BJ (cell line): Measurements from ENCODE around the gene CEP192. TPM values are rescaled to one million over a fixed set of nuclear protein-coding genes. Genes with fewer than 3 reads are reported as not detected.
A peak's percentile ranks its signal among the peaks of the same experiment; 100 is the strongest.
"Not testable (repeated sequence)": the region's sequence is repeated elsewhere in the genome, so short reads cannot be mapped to it uniquely, and the experiment has no call there.

ENCODE experiments used
- CTCF ChIA-PET: fragments of 350-600 bp; formaldehyde crosslinking; extraction: SDS; loops from one replicate; lab custom pipeline; 2021; ENCODE audit warnings: antibody characterized with exemption, inconsistent platforms; lab: Yijun Ruan, JAX
- POLR2A ChIA-PET: fragments of 300-600 bp; sonication (Branson Sonifier 250); formaldehyde crosslinking; extraction: SDS; loops from one replicate; lab custom pipeline; 2021; ENCODE audit warnings: antibody characterized with exemption; lab: Charles Lee
- DNase-seq: peaks from one replicate; pipeline ENCODE4 v3.0.0-alpha.2; 2011; ENCODE audit warnings: low read depth
- H3K27me3 ChIP-seq: 2 replicates; pipeline ENCODE4 v1.6.0; 2011; ENCODE audit warnings: low read length; ENCODE audit not compliant: control insufficient read depth, insufficient read depth
- H3K36me3 ChIP-seq: 2 replicates; pipeline ENCODE4 v1.5.1; 2011; ENCODE audit warnings: low read length; ENCODE audit not compliant: control insufficient read depth, insufficient read depth
- H3K4me3 ChIP-seq: 2 replicates; pipeline ENCODE4 v1.5.1; 2011; ENCODE audit warnings: low read depth, mild to moderate bottlenecking, control low read depth, low read length
- polyA plus RNA-seq: library from polyadenylated mRNA; depleted of rRNA; stranded (reverse); fragments of >200 nt; gene quantifications from 2 replicates; pipeline ENCODE4 v1.2.3, GENCODE V29; 2011
- TF ChIP-seq, protein P1 (sequence below): IDR thresholded peaks from 2 replicates; pipeline ENCODE4 v1.5.1; 2011; ENCODE audit warnings: low read depth, mild to moderate bottlenecking, control low read depth, inconsistent platforms, low read length, moderate library complexity; ENCODE audit not compliant: insufficient read depth

CEP192 gene
- polyA plus RNA-seq, 1 experiment = 13.3 TPM

DNA sequence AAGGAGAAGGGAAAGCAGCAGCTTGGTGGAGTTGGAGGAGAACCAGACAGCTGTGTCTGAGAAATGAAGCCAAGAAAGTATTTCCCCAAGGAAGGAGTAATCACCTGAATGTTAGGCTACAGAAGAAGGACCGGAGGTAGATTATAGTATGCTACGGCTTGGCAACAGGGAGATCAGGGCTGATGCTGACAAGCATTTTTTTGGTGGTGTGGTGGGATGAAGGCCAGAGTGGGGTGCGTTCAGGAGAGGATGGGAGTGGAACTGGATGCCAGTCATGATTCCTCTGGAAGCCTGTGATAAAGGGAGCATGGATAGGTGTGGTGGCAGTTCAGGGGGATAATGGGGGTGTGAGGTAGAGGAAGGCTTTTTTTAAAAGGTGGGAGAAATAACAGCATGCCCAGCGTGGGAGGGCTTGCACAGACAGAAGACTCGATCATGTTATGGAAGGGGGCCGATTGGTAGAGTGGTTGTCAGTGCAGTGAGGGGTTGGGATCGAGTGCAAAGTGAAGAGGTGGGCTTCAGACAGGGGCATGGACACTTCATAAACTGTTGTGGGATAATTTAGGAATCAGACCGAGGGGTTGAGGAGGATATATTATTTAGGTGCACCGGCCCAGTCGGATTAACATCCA is 5.6 kb downstream of the CEP192 start:
- Histone ChIP-seq H3K4me3 (no peak overlapping the region), H3K36me3 (peaks cover 2% of the 10 kb centered on the region; the same call in 1 of the 2 replicates), H3K27me3 (no peaks in the 10 kb centered on the region)
- ChIA-PET POLR2A (no interaction called here), CTCF (interaction anchor here (0.8 to 1.2 kb wide), 2 partner anchors 8 kb away, joined by 3 to 4 read pairs; no protein-coding TSS in a partner anchor)
- no peak for DNase-seq
- TF ChIP-seq, protein P1, sequence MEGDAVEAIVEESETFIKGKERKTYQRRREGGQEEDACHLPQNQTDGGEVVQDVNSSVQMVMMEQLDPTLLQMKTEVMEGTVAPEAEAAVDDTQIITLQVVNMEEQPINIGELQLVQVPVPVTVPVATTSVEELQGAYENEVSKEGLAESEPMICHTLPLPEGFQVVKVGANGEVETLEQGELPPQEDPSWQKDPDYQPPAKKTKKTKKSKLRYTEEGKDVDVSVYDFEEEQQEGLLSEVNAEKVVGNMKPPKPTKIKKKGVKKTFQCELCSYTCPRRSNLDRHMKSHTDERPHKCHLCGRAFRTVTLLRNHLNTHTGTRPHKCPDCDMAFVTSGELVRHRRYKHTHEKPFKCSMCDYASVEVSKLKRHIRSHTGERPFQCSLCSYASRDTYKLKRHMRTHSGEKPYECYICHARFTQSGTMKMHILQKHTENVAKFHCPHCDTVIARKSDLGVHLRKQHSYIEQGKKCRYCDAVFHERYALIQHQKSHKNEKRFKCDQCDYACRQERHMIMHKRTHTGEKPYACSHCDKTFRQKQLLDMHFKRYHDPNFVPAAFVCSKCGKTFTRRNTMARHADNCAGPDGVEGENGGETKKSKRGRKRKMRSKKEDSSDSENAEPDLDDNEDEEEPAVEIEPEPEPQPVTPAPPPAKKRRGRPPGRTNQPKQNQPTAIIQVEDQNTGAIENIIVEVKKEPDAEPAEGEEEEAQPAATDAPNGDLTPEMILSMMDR = no peak

DNA sequence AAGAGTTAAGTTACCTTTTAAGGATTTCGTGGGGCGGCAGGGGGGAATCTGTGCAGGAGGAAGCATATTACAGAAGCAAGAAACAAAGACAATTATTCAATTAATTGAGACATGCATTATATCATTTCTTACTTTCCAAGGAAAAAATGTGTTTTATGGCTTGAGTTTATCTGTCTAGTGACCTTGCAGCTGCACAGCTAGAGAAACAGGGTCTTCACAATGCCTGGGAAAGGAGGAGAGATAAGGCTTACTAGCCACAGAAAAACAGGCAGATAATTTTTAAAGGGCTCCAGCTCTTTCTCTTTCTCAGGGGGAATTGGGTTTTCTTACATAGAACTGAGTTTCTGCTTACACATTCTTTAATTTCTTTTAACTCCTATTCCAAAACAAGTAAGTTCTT is 6.2 kb downstream of the CEP192 start:
- H3K27me3 ChIP-seq, POLR2A ChIA-PET, DNase-seq, H3K36me3 ChIP-seq, H3K4me3 ChIP-seq: not testable (repeated sequence)
- CTCF ChIA-PET = interaction anchor here (1.5 kb wide), 1 partner anchor 12 kb away, joined by 3 read pairs; no protein-coding TSS in a partner anchor

GRCh38 chr18:12998332-12999060 is 7.3 kb downstream of the CEP192 start:
- Histone ChIP-seq H3K4me3 (no peak overlapping the region), H3K36me3 (peaks cover 2% of the 10 kb centered on the region; the same call in 1 of the 2 replicates), H3K27me3 (no peaks in the 10 kb centered on the region)
- no peak for DNase-seq
- TF ChIP-seq, protein P1 = no peak
- ChIA-PET POLR2A (no interaction called here), CTCF (interaction anchor here (1.0 to 2.8 kb wide), 5 partner anchors 9 to 254 kb away, joined by 3 to 14 read pairs (median 3); no protein-coding TSS in a partner anchor)

GRCh38 chr18:13003466-13003896 is 12.3 kb downstream of the CEP192 start:
- POLR2A ChIA-PET = no interaction called here
- CTCF ChIA-PET = interaction anchor here (0.8 to 2.8 kb wide), 5 partner anchors 10 to 630 kb away, joined by 3 to 18 read pairs (median 4); no protein-coding TSS in a partner anchor
- no peak overlapping the region for H3K4me3 ChIP-seq
- 0 out of 2 replicates have a peak, but pooled peaks cover 1% of the 10 kb centered on the region for H3K36me3 ChIP-seq
- DNase-seq = peak; percentile 47
- no peaks in the 10 kb centered on the region for H3K27me3 ChIP-seq
- TF ChIP-seq, protein P1 = peak; percentile 71

DNA sequence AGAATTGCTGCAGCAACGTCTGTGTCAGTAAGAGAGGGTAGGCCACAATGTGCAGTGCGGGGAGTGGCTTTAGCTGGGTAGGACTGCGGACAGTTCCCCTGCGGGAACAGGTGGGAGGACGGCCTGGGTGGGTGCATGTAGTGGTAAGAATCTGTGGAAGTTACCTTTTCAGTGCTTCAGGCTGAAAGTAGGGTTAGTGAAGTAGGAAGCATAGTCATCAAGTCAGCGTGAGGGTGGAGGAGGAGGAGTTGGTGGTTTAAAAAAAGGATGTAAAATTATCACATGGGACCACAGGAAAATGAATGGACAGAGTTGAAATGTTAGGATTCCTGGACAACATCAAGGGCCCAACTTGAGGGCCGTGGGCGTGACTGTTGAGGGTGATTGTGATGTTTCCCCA is 13.2 kb downstream of the CEP192 start:
- POLR2A ChIA-PET = no interaction called here
- H3K4me3 ChIP-seq = no peak overlapping the region
- H3K27me3 ChIP-seq = no peaks in the 10 kb centered on the region
- peaks cover 3% of the 10 kb centered on the region; the same call in 1 of the 2 replicates for H3K36me3 ChIP-seq
- CTCF ChIA-PET = interaction anchor here (0.8 to 2.8 kb wide), 6 partner anchors 9 to 629 kb away, joined by 3 to 18 read pairs (median 4); no protein-coding TSS in a partner anchor
- TF ChIP-seq, protein P1 = no peak
- DNase-seq = no peak
